Endothelial cell of umbilical vein (primary cell): ENCODE data around the gene LSP1. TPM values are rescaled to one million over a fixed set of nuclear protein-coding genes. Genes with fewer than 3 reads are reported as not detected.

Experiments used
- BruUV-seq: library from RNA; stranded (reverse); fragments of 400-500 nt; replicated peaks from 2 replicates; lab custom pipeline; 2021; lab: Mats Ljungman, UMichigan
- CTCF ChIA-PET: fragments of 300-600, 350-600 bp; sonication (Branson Sonifier 250); formaldehyde crosslinking; loops from one replicate; lab custom pipeline; 2021; ENCODE audit warnings: antibody characterized with exemption, inconsistent platforms; lab: Charles Lee
- POLR2A ChIA-PET: fragments of 300-600, 350-600 bp; sonication (Branson Sonifier 250); formaldehyde crosslinking; loops from one replicate; lab custom pipeline; 2021; ENCODE audit warnings: antibody characterized with exemption, inconsistent platforms; lab: Charles Lee
- DNase-seq: peaks from one replicate; pipeline ENCODE4 v3.0.0-alpha.2; 2011; ENCODE audit warnings: low read depth, low spot score
- FAIRE-seq: peaks from 2 replicates; lab custom pipeline; 2011; peaks lifted over from hg19 to GRCh38; lab: Jason Lieb, UNC
- H2AFZ ChIP-seq: 2 replicates; pipeline ENCODE4 v1.6.0; 2012; ENCODE audit warnings: low read depth, low read length, control low read depth, inconsistent platforms
- H3K27ac ChIP-seq: 2 replicates; pipeline ENCODE4 v1.5.1; 2011; ENCODE audit warnings: low read depth, mild to moderate bottlenecking, control low read depth, low read length, moderate library complexity; ENCODE audit not compliant: insufficient read depth
- H3K27me3 ChIP-seq, 2 experiments: 2 replicates each; pipeline versions ENCODE4 v1.6.0 to v1.6.1; 2011; ENCODE audit warnings: low read length in 2 of 2, mixed read lengths in 1 of 2; ENCODE audit not compliant: control insufficient read depth in 2 of 2, insufficient read depth in 2 of 2
- H3K36me3 ChIP-seq, 2 experiments: 2 replicates in 1 of 2; 3 replicates in 1 of 2; pipeline ENCODE4 v1.5.1; 2011; ENCODE audit warnings: low read length in 2 of 2, mild to moderate bottlenecking in 1 of 2, moderate library complexity in 1 of 2; ENCODE audit not compliant: control insufficient read depth in 2 of 2, insufficient read depth in 2 of 2; ENCODE audit errors: extremely low read depth in 1 of 2
- H3K4me1 ChIP-seq: 3 replicates; pipeline ENCODE4 v1.5.1; 2011; ENCODE audit warnings: mild to moderate bottlenecking, low read length; ENCODE audit not compliant: control insufficient read depth, insufficient read depth; ENCODE audit errors: extremely low read depth
- H3K4me2 ChIP-seq: 2 replicates; pipeline ENCODE4 v1.6.1; 2011; ENCODE audit warnings: low read length, control low read depth, mixed read lengths; ENCODE audit not compliant: insufficient read depth
- H3K4me3 ChIP-seq, 3 experiments: fragments of 200-600 bp in 1 of 3; sonication (generic), shearing (Covaris generic) in 1 of 3; replicated peaks in 1 of 3; 2 replicates each; pipeline ENCODE4 v1.5.1; 2011 to 2016; ENCODE audit warnings: control low read depth in 3 of 3, low read length in 3 of 3, mild to moderate bottlenecking in 2 of 3, inconsistent platforms in 1 of 3, low read depth in 1 of 3, moderate library complexity in 1 of 3; ENCODE audit not compliant: insufficient read depth in 1 of 3
- H3K79me2 ChIP-seq: 2 replicates; pipeline ENCODE4 v1.6.0; 2012; ENCODE audit warnings: low read length, inconsistent platforms; ENCODE audit not compliant: control insufficient read depth, insufficient read depth
- H3K9ac ChIP-seq: replicated peaks from 2 replicates; pipeline ENCODE3; 2011; ENCODE audit warnings: low read length, control low read depth; ENCODE audit not compliant: insufficient read depth; ENCODE audit errors: extremely low read depth
- H3K9me1 ChIP-seq: replicated peaks from 3 replicates; pipeline ENCODE4 v1.6.0; 2011; ENCODE audit warnings: mild to moderate bottlenecking, low read length; ENCODE audit not compliant: control insufficient read depth, insufficient read depth; ENCODE audit errors: extremely low read depth
- H3K9me3 ChIP-seq: replicated peaks from 2 replicates; pipeline ENCODE4 v1.5.1; 2012; ENCODE audit warnings: low read length, inconsistent platforms; ENCODE audit not compliant: control insufficient read depth, insufficient read depth
- H4K20me1 ChIP-seq: replicated peaks from 2 replicates; pipeline ENCODE3; 2011; ENCODE audit warnings: mild to moderate bottlenecking, low read length; ENCODE audit not compliant: control insufficient read depth, insufficient read depth; ENCODE audit errors: extremely low read depth
- CTCF ChIP-seq, 2 donors: IDR thresholded peaks; 1 replicate in 1 of 2; 2 replicates in 1 of 2; pipeline ENCODE4 v1.5.1; 2011; ENCODE audit warnings: low read length in 2 of 2, mild to moderate bottlenecking in 2 of 2, moderate library complexity in 2 of 2, control low read depth in 1 of 2, inconsistent platforms in 1 of 2, low read depth in 1 of 2; ENCODE audit not compliant: insufficient read depth in 1 of 2; ENCODE audit errors: extremely low read depth in 1 of 2
- EZH2 ChIP-seq: IDR thresholded peaks from 2 replicates; pipeline ENCODE4 v1.6.1; 2012; ENCODE audit warnings: borderline replicate concordance, low read depth, mild to moderate bottlenecking, moderate library complexity, low read length, inconsistent platforms; ENCODE audit not compliant: severe bottlenecking
- FOS ChIP-seq: IDR thresholded peaks from 2 replicates; pipeline ENCODE4 v1.6.1; 2011; ENCODE audit warnings: mild to moderate bottlenecking, low read length, moderate library complexity, borderline replicate concordance; ENCODE audit not compliant: insufficient read depth
- GATA2 ChIP-seq: IDR thresholded peaks from 2 replicates; pipeline ENCODE4 v1.7.0; 2011; ENCODE audit warnings: low read depth, mild to moderate bottlenecking, moderate library complexity, mixed read lengths, low read length; ENCODE audit not compliant: insufficient read length, insufficient read depth
- JUN ChIP-seq: IDR thresholded peaks from 2 replicates; pipeline ENCODE4 v1.6.1; 2011; ENCODE audit warnings: borderline replicate concordance, low read depth; ENCODE audit not compliant: insufficient read length, insufficient read depth
- MAX ChIP-seq: IDR thresholded peaks from 2 replicates; pipeline ENCODE4 v1.6.1; 2011; ENCODE audit not compliant: insufficient read depth, insufficient read length
- MYC ChIP-seq: IDR thresholded peaks from one replicate; pipeline ENCODE4 v1.6.1; 2011; ENCODE audit warnings: mild to moderate bottlenecking, low read depth, low read length
- POLR2A ChIP-seq: IDR thresholded peaks from 2 replicates; pipeline ENCODE4 v1.6.1; 2012; ENCODE audit warnings: low read depth, mild to moderate bottlenecking, control low read depth, low read length
- POLR2AphosphoS5 ChIP-seq: IDR thresholded peaks from 2 replicates; pipeline ENCODE4 v1.6.1; 2012; ENCODE audit warnings: low read depth, mild to moderate bottlenecking, control low read depth, low read length, moderate library complexity; ENCODE audit not compliant: insufficient read depth
- dilution Hi-C: fragments of 300-500 bp; cut with MboI; formaldehyde crosslinking; loops from one replicate; pipeline ENCODE4 v1.15.0; 2019; ENCODE audit warnings: low sequenced_read_pairs; ENCODE audit not compliant: extremely low pct_ligation_motif_present
- intact Hi-C: fragments of 100-400 bp; cut with micrococcal nuclease; formaldehyde crosslinking; loops from one replicate; pipeline ENCODE4 v1.10.0; 2022
- polyA plus RNA-seq, 4 experiments: library from polyadenylated mRNA; depleted of rRNA in 3 of 4; stranded (reverse) in 3 of 4; unstranded in 1 of 4; fragments of >200 nt; gene quantifications; 2 replicates each; pipeline versions ENCODE4 v1.2.1 to v1.2.3, GENCODE V29; 2011 to 2012; ENCODE audit warnings: missing spikeins in 1 of 4
- total RNA-seq: library from RNA; stranded (reverse); gene quantifications from 2 replicates; pipeline ENCODE4 v1.2.3, GENCODE V29; 2021

Gene LSP1
- total and polyA plus RNA-seq, 2 donors (not counting 3 experiments of a cell fraction or from before 2014, with no cell fraction given) = not detected

GRCh38 chr11:1893581-1894359 lies 40.9 kb downstream of the LSP1 start:
- peaks cover 13 to 19% of the 10 kb centered on the region in 2 experiments for H3K27me3 ChIP-seq
- no peak overlapping the region for H3K9ac ChIP-seq
- no peak overlapping the region for H2AFZ ChIP-seq
- dilution Hi-C loops (no loop called here), intact Hi-C loops (no loop called here)
- no peaks in the 10 kb centered on the region for H3K36me3 ChIP-seq
- H3K27ac ChIP-seq = no peak overlapping the region
- H3K9me3 ChIP-seq = no peaks in the 10 kb centered on the region
- H3K9me1 ChIP-seq = no peaks in the 10 kb centered on the region
- TF ChIP-seq EZH2 = no peak
- TF ChIP-seq POLR2AphosphoS5 = no peak
- TF ChIP-seq GATA2 = no peak
- no peak for TF ChIP-seq MAX
- no peak for TF ChIP-seq JUN
- no peak for TF ChIP-seq CTCF (IDR thresholded peaks at IDR 0.05; ENCODE audit: extremely low read depth in 1 of 2, insufficient read depth in 1 of 2, low read depth in 1 of 2, low read length in 2 of 2)
- TF ChIP-seq FOS = no peak
- TF ChIP-seq MYC = no peak
- no peak for TF ChIP-seq POLR2A
- no peak overlapping the region for H3K4me3 ChIP-seq
- no TSS peak for BruUV-seq
- DNase-seq (no peak), FAIRE-seq (no peak)
- no peaks in the 10 kb centered on the region for H4K20me1 ChIP-seq
- H3K4me1 ChIP-seq = no peaks in the 10 kb centered on the region
- H3K4me2 ChIP-seq = no peak overlapping the region
- no peaks in the 10 kb centered on the region for H3K79me2 ChIP-seq
- ChIA-PET POLR2A (no interaction called here), CTCF (no interaction called here)
